ENCODE data around the gene HTRA2.

HTRA2 gene

GRCh38 chr2:74546004-74546403, 16.3 kb downstream of the HTRA2 start:
- no peaks in the 10 kb centered on the region for H3K27me3 ChIP-seq (ENCODE audit: low read depth, low read length)
- no peaks in the 10 kb centered on the region for H3K9me3 ChIP-seq (ENCODE audit: insufficient read depth, low read length)
- no peaks in the 10 kb centered on the region for H3K79me2 ChIP-seq (ENCODE audit: low read length)

GRCh38 chr2:74548285-74548899, 18.7 kb downstream of the HTRA2 start:
- Histone ChIP-seq H3K36me3 (replicated peaks; ENCODE audit: low read depth, low read length) (no peaks in the 10 kb centered on the region), H3K4me2 (ENCODE audit: low read length) (no peak overlapping the region), H3K4me1 (ENCODE audit: low read length) (peaks cover 1% of the 10 kb centered on the region; the same call in 1 of the 2 replicates), H3K79me2 (ENCODE audit: low read length) (no peaks in the 10 kb centered on the region), H3K4me3 (ENCODE audit: low read length) (no peak overlapping the region), H4K20me1 (ENCODE audit: insufficient read depth, low read length) (no peaks in the 10 kb centered on the region), H3K9ac (ENCODE audit: low read length) (no peak overlapping the region), H2AFZ (ENCODE audit: low read depth, low read length) (no peak overlapping the region), H3K9me3 (ENCODE audit: insufficient read depth, low read length) (no peaks in the 10 kb centered on the region), H3K27ac (ENCODE audit: low read length) (no peak overlapping the region), H3K27me3 (ENCODE audit: low read depth, low read length) (no peaks in the 10 kb centered on the region)
- TF ChIP-seq CTCF (IDR thresholded peaks at IDR 0.05; ENCODE audit: low read depth, low read length) (no peak), EZH2phosphoT487 (IDR thresholded peaks at IDR 0.05; ENCODE audit: low read depth) (no peak)

More at GRCh38 chr2:74546004-74546403, 16.3 kb downstream of the HTRA2 start:
- TF ChIP-seq EZH2phosphoT487 (IDR thresholded peaks at IDR 0.05; ENCODE audit: low read depth) (no peak), CTCF (IDR thresholded peaks at IDR 0.05; ENCODE audit: low read depth, low read length) (no peak)
- Histone ChIP-seq H3K27ac (ENCODE audit: low read length) (no peak overlapping the region), H2AFZ (ENCODE audit: low read depth, low read length) (no peak overlapping the region), H3K4me3 (ENCODE audit: low read length) (no peak overlapping the region), H3K4me1 (ENCODE audit: low read length) (no peaks in the 10 kb centered on the region), H3K9ac (ENCODE audit: low read length) (no peak overlapping the region), H3K4me2 (ENCODE audit: low read length) (no peak overlapping the region), H3K36me3 (replicated peaks; ENCODE audit: low read depth, low read length) (no peaks in the 10 kb centered on the region), H4K20me1 (ENCODE audit: insufficient read depth, low read length) (no peaks in the 10 kb centered on the region)

- Histone ChIP-seq H4K20me1 (ENCODE audit: insufficient read depth, low read length) (no peaks in the 10 kb centered on the region), H3K27me3 (ENCODE audit: low read depth, low read length) (no peaks in the 10 kb centered on the region), H3K4me2 (ENCODE audit: low read length) (no peak overlapping the region), H3K9ac (ENCODE audit: low read length) (no peak overlapping the region), H3K36me3 (replicated peaks; ENCODE audit: low read depth, low read length) (no peaks in the 10 kb centered on the region), H3K79me2 (ENCODE audit: low read length) (no peaks in the 10 kb centered on the region), H3K9me3 (ENCODE audit: insufficient read depth, low read length) (no peaks in the 10 kb centered on the region), H3K4me3 (ENCODE audit: low read length) (no peak overlapping the region), H3K4me1 (ENCODE audit: low read length) (peaks cover 5% of the 10 kb centered on the region; the same call in 1 of the 2 replicates), H3K27ac (ENCODE audit: low read length) (no peak overlapping the region), H2AFZ (ENCODE audit: low read depth, low read length) (no peak overlapping the region)
- TF ChIP-seq CTCF (IDR thresholded peaks at IDR 0.05; ENCODE audit: low read depth, low read length) (no peak), EZH2phosphoT487 (IDR thresholded peaks at IDR 0.05; ENCODE audit: low read depth) (no peak)
These were observed 19.4 kb downstream of the HTRA2 start for GRCh38 chr2:74548900-74549826.

GRCh38 chr2:74550231-74550630, 20.5 kb downstream of the HTRA2 start:
- Histone ChIP-seq H4K20me1 (ENCODE audit: insufficient read depth, low read length) (no peaks in the 10 kb centered on the region), H3K9me3 (ENCODE audit: insufficient read depth, low read length) (no peaks in the 10 kb centered on the region), H2AFZ (ENCODE audit: low read depth, low read length) (no peak overlapping the region), H3K4me2 (ENCODE audit: low read length) (no peak overlapping the region), H3K9ac (ENCODE audit: low read length) (no peak overlapping the region), H3K27me3 (ENCODE audit: low read depth, low read length) (no peaks in the 10 kb centered on the region), H3K4me1 (ENCODE audit: low read length) (peaks cover 5% of the 10 kb centered on the region; the same call in 1 of the 2 replicates), H3K27ac (ENCODE audit: low read length) (no peak overlapping the region), H3K36me3 (replicated peaks; ENCODE audit: low read depth, low read length) (no peaks in the 10 kb centered on the region), H3K79me2 (ENCODE audit: low read length) (no peaks in the 10 kb centered on the region), H3K4me3 (ENCODE audit: low read length) (no peak overlapping the region)
- TF ChIP-seq CTCF (IDR thresholded peaks at IDR 0.05; ENCODE audit: low read depth, low read length) (no peak), EZH2phosphoT487 (IDR thresholded peaks at IDR 0.05; ENCODE audit: low read depth) (no peak)
